ENCODE measurements around the gene OCEL1. TPM values are rescaled to one million over a fixed set of nuclear protein-coding genes. Genes with fewer than 3 reads are reported as not detected.

OCEL1 gene
- total and polyA plus RNA-seq, 2 of the 13 experiments (the other 11 are each of a cell fraction or from before 2014, with no cell fraction given), result 10.6 to 17.2 TPM

GRCh38 chr19:17194608-17195007 lies 31.4 kb upstream of the OCEL1 start:
- TF ChIP-seq SMC3 (IDR thresholded peaks at IDR 0.05; ENCODE audit: low read length), result no peak
- no peak for TF ChIP-seq ZNF20 (CRISPR knock-in tag; IDR thresholded peaks at IDR 0.05)
- TF ChIP-seq ZNF766 (CRISPR knock-in tag; IDR thresholded peaks at IDR 0.05; ENCODE audit: borderline replicate concordance), result no peak
- no peak for TF ChIP-seq PBX3 (CRISPR knock-in tag; IDR thresholded peaks at IDR 0.05; ENCODE audit: borderline replicate concordance)
- TF ChIP-seq ZNF282 (IDR thresholded peaks at IDR 0.05; ENCODE audit: partially characterized antibody), result no peak
- no peak for TF ChIP-seq ZFP90 (CRISPR knock-in tag; IDR thresholded peaks at IDR 0.05; ENCODE audit: borderline replicate concordance)
- TF ChIP-seq CHD4 (IDR thresholded peaks at IDR 0.05; ENCODE audit: borderline replicate concordance, low read length), result no peak
- POLR2A ChIA-PET, result no interaction called here
- over 99% methylated on average over 16 of the region's 16 CpGs for WGBS (ENCODE audit: low lambda C conversion rate)
- ATAC-seq (no peak), DNase-seq (ENCODE audit: low spot score) (no peak), FAIRE-seq (no peak)
- H3K9ac ChIP-seq (ENCODE audit: insufficient read depth, low read depth, low read length), result no peak overlapping the region
- no peaks in the 10 kb centered on the region for H4K20me1 ChIP-seq (ENCODE audit: insufficient read depth, low read length)
- no peak overlapping the region for H3K27ac ChIP-seq (ENCODE audit: extremely low read length, insufficient read depth, low read length)
- peaks cover under 1% of the 10 kb centered on the region; the same call in 1 of the 2 replicates for H3K4me1 ChIP-seq (ENCODE audit: insufficient read depth, low read length)
- no peaks in the 10 kb centered on the region for H3K79me2 ChIP-seq (ENCODE audit: insufficient read depth, low read length)
- BruUV-seq (replicated peaks), result no TSS peak
- H3K36me3 ChIP-seq (replicated peaks in 1 of 2; ENCODE audit: control insufficient read depth in 1 of 2, insufficient read depth in 2 of 2, low read length in 2 of 2), result peaks cover 17 to 21% of the 10 kb centered on the region in 2 experiments; a peak in 4 of 5 replicates
- CTCF ChIA-PET (ENCODE audit: low intra/inter-chr PET ratio, low total read pairs), result no interaction called here
- no peaks in the 10 kb centered on the region for H3K27me3 ChIP-seq (ENCODE audit: control insufficient read depth in 1 of 2, insufficient read depth in 2 of 2, low read length in 2 of 2)
- no peaks in the 10 kb centered on the region for H3K9me3 ChIP-seq (ENCODE audit: low read length)
- intact Hi-C loops (cut with micrococcal nuclease; ENCODE audit: unreplicated experiment) (no loop called here), in situ Hi-C loops (cut with HindIII; ENCODE audit: extremely low pct_ligation_motif_present, low pct_unique_long_range_greater_than_20kb) (no loop called here)
- no peak overlapping the region for H2AFZ ChIP-seq (ENCODE audit: low read length)
- H3K4me3 ChIP-seq (replicated peaks in 1 of 3; ENCODE audit: insufficient read depth in 1 of 3, low read depth in 2 of 3, low read length in 3 of 3), result no peak overlapping the region
- no peak overlapping the region for H3K4me2 ChIP-seq (ENCODE audit: low read depth, low read length)

- Histone ChIP-seq H2AFZ (ENCODE audit: low read length) (no peak overlapping the region), H3K4me3 (replicated peaks in 1 of 3; ENCODE audit: insufficient read depth in 1 of 3, low read depth in 2 of 3, low read length in 3 of 3) (no peak overlapping the region), H3K9ac (ENCODE audit: insufficient read depth, low read depth, low read length) (no peak overlapping the region), H4K20me1 (ENCODE audit: insufficient read depth, low read length) (no peaks in the 10 kb centered on the region), H3K27ac (ENCODE audit: extremely low read length, insufficient read depth, low read length) (no peak overlapping the region), H3K9me3 (ENCODE audit: low read length) (no peaks in the 10 kb centered on the region), H3K27me3 (ENCODE audit: control insufficient read depth in 1 of 2, insufficient read depth in 2 of 2, low read length in 2 of 2) (no peaks in the 10 kb centered on the region), H3K36me3 (replicated peaks in 1 of 2; ENCODE audit: control insufficient read depth in 1 of 2, insufficient read depth in 2 of 2, low read length in 2 of 2) (peaks cover 17 to 21% of the 10 kb centered on the region in 2 experiments; a peak in 4 of 5 replicates), H3K4me1 (ENCODE audit: insufficient read depth, low read length) (peaks cover 5% of the 10 kb centered on the region), H3K4me2 (ENCODE audit: low read depth, low read length) (no peak overlapping the region), H3K79me2 (ENCODE audit: insufficient read depth, low read length) (no peaks in the 10 kb centered on the region)
- in situ Hi-C loops (cut with HindIII; ENCODE audit: extremely low pct_ligation_motif_present, low pct_unique_long_range_greater_than_20kb), result no loop called here
- DNase-seq (ENCODE audit: low spot score) (no peak), FAIRE-seq (no peak), ATAC-seq (no peak)
- ChIA-PET POLR2A (no interaction called here), CTCF (ENCODE audit: low intra/inter-chr PET ratio, low total read pairs) (no interaction called here)
- no TSS peak for BruUV-seq (replicated peaks)
- WGBS (ENCODE audit: low lambda C conversion rate), result 100% methylated on average over 1 of the region's 23 CpGs
- intact Hi-C loops (cut with micrococcal nuclease; ENCODE audit: unreplicated experiment), result no loop called here
- no peak for TF ChIP-seq ZBTB14 (CRISPR knock-in tag; IDR thresholded peaks at IDR 0.05)
- TF ChIP-seq MBD4 (IDR thresholded peaks at IDR 0.05; ENCODE audit: borderline replicate concordance, low read length), result no peak
- TF ChIP-seq CERS6 (CRISPR knock-in tag; IDR thresholded peaks at IDR 0.05), result no peak
- TF ChIP-seq ATM (IDR thresholded peaks at IDR 0.05; ENCODE audit: borderline replicate concordance), result no peak
- TF ChIP-seq SPEN (CRISPR knock-in tag; IDR thresholded peaks at IDR 0.05; ENCODE audit: low read depth), result no peak
- TF ChIP-seq TEF (CRISPR knock-in tag; IDR thresholded peaks at IDR 0.05), result no peak
- no peak for TF ChIP-seq ZBTB37 (CRISPR knock-in tag; IDR thresholded peaks at IDR 0.05)
These were observed 30.9 kb upstream of the OCEL1 start for GRCh38 chr19:17195106-17195505.

Measured in HepG2 (cell line).